ENCODE data around the gene ANKS1B. TPM values are rescaled to one million over a fixed set of nuclear protein-coding genes. Genes with fewer than 3 reads are reported as not detected.

Gene ANKS1B
- total RNA-seq, 1 experiment from 2014 or later, result 18.8 TPM

- intact Hi-C loops (cut with micrococcal nuclease), result no loop called here
- DNase-seq (ENCODE audit: unreplicated experiment), result no peak
- H3K27ac Mint-ChIP-seq (ENCODE audit: low read depth, unreplicated experiment), result no peak overlapping the region
- ChIA-PET CTCF (interaction anchor here (1.0 kb wide), 1 partner anchor 576 kb away, joined by 3 read pairs; no protein-coding TSS in a partner anchor), POLR2A (no interaction called here)
- no peaks in the 10 kb centered on the region for H3K4me1 Mint-ChIP-seq (ENCODE audit: insufficient read depth, unreplicated experiment)
- peaks cover 17% of the 10 kb centered on the region for H3K9me3 Mint-ChIP-seq (ENCODE audit: unreplicated experiment)
- H3K27me3 Mint-ChIP-seq (ENCODE audit: insufficient read depth, unreplicated experiment), result no peaks in the 10 kb centered on the region
- BruUV-seq (replicated peaks), result no TSS peak
- H3K4me3 Mint-ChIP-seq (ENCODE audit: unreplicated experiment), result no peak overlapping the region
- TF ChIP-seq CTCF (IDR thresholded peaks at IDR 0.05; ENCODE audit: unreplicated experiment), result no peak
- no peaks in the 10 kb centered on the region for H3K36me3 Mint-ChIP-seq (ENCODE audit: insufficient read depth, unreplicated experiment)
Observed at GRCh38 chr12:99618657-99619056, 366.1 kb downstream of the ANKS1B start.

GRCh38 chr12:99611599-99611998 lies 373.1 kb downstream of the ANKS1B start:
- Mint-ChIP-seq H3K36me3 (ENCODE audit: insufficient read depth, unreplicated experiment) (no peaks in the 10 kb centered on the region), H3K9me3 (ENCODE audit: unreplicated experiment) (peaks cover 6% of the 10 kb centered on the region), H3K27me3 (ENCODE audit: insufficient read depth, unreplicated experiment) (no peaks in the 10 kb centered on the region), H3K27ac (ENCODE audit: low read depth, unreplicated experiment) (no peak overlapping the region), H3K4me3 (ENCODE audit: unreplicated experiment) (no peak overlapping the region), H3K4me1 (ENCODE audit: insufficient read depth, unreplicated experiment) (peaks cover 8% of the 10 kb centered on the region)
- POLR2A ChIA-PET, result no interaction called here
- TF ChIP-seq CTCF (IDR thresholded peaks at IDR 0.05; ENCODE audit: unreplicated experiment), result no peak
- no TSS peak for BruUV-seq (replicated peaks)
- DNase-seq (ENCODE audit: unreplicated experiment), result no peak
- CTCF ChIA-PET, result interaction anchor here (0.8 to 1.8 kb wide), 3 partner anchors 10 to 221 kb away, joined by 3 to 6 read pairs (median 4); no protein-coding TSS in a partner anchor
- intact Hi-C loops (cut with micrococcal nuclease), result no loop called here

- POLR2A ChIA-PET, result no interaction called here
- TF ChIP-seq CTCF (IDR thresholded peaks at IDR 0.05; ENCODE audit: unreplicated experiment), result no peak
- H3K27me3 Mint-ChIP-seq (ENCODE audit: insufficient read depth, unreplicated experiment), result no peaks in the 10 kb centered on the region
- intact Hi-C loops (cut with micrococcal nuclease), result no loop called here
- H3K36me3 Mint-ChIP-seq (ENCODE audit: insufficient read depth, unreplicated experiment), result no peaks in the 10 kb centered on the region
- no peak overlapping the region for H3K4me3 Mint-ChIP-seq (ENCODE audit: unreplicated experiment)
- no TSS peak for BruUV-seq (replicated peaks)
- peaks cover 8% of the 10 kb centered on the region for H3K4me1 Mint-ChIP-seq (ENCODE audit: insufficient read depth, unreplicated experiment)
- CTCF ChIA-PET, result interaction anchor here (0.7 to 1.8 kb wide), 3 partner anchors 10 to 52 kb away, joined by 3 to 6 read pairs (median 3); no protein-coding TSS in a partner anchor
- DNase-seq (ENCODE audit: unreplicated experiment), result peak; percentile 35
- peaks cover 6% of the 10 kb centered on the region for H3K9me3 Mint-ChIP-seq (ENCODE audit: unreplicated experiment)
- H3K27ac Mint-ChIP-seq (ENCODE audit: low read depth, unreplicated experiment), result no peak overlapping the region
Observed at GRCh38 chr12:99611117-99611516, 373.6 kb downstream of the ANKS1B start.

- Mint-ChIP-seq H3K4me3 (ENCODE audit: unreplicated experiment) (no peak overlapping the region), H3K4me1 (ENCODE audit: insufficient read depth, unreplicated experiment) (peaks cover 8% of the 10 kb centered on the region), H3K9me3 (ENCODE audit: unreplicated experiment) (peaks cover 6% of the 10 kb centered on the region), H3K36me3 (ENCODE audit: insufficient read depth, unreplicated experiment) (no peaks in the 10 kb centered on the region), H3K27me3 (ENCODE audit: insufficient read depth, unreplicated experiment) (no peaks in the 10 kb centered on the region), H3K27ac (ENCODE audit: low read depth, unreplicated experiment) (no peak overlapping the region)
- CTCF ChIA-PET, result interaction anchor here (0.6 kb wide), 1 partner anchor 40 kb away, joined by 3 read pairs; no protein-coding TSS in a partner anchor
- POLR2A ChIA-PET, result no interaction called here
- BruUV-seq (replicated peaks), result no TSS peak
- TF ChIP-seq CTCF (IDR thresholded peaks at IDR 0.05; ENCODE audit: unreplicated experiment), result no peak
- DNase-seq (ENCODE audit: unreplicated experiment), result no peak
- intact Hi-C loops (cut with micrococcal nuclease), result no loop called here
Observed at GRCh38 chr12:99609455-99610181, 375.1 kb downstream of the ANKS1B start.

Data from MCF 10A (cell line).